ENCODE results near the gene CT45A9. TPM values are rescaled to one million over a fixed set of nuclear protein-coding genes. Genes with fewer than 3 reads are reported as not detected.
"Not testable (repeated sequence)": the region's sequence is repeated elsewhere in the genome, so short reads cannot be mapped to it uniquely, and the experiment has no call there.

The CT45A9 gene, protein sequence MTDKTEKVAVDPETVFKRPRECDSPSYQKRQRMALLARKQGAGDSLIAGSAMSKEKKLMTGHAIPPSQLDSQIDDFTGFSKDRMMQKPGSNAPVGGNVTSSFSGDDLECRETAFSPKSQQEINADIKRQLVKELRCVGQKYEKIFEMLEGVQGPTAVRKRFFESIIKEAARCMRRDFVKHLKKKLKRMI
- total RNA-seq: not detected

DNA sequence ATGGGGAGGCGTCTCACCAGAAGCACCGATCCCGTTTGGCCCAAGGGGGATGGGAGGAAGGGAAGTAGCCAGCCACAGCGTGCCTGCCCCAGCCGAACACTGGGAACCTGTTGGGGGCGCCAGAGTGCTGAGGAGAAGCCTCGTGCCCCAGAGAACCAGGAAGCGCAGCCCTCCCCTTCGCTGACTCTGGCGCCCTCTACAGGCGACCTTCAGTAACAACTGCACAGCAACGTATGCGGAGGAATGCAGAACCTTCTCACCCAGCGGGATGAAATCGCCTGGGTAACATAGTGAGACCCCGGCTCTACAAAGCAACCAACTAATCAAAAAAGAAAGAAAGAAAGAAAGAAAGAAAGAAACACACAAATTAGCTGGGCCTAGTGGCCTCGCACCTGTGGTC, at the start of gene CT45A9:
Gene CT45A9, minus strand, starts transcription at position 101 of the 400 bp plus-strand sequence. CDS start 3,751 bp downstream, outside the sequence.
- not testable (repeated sequence) for TF ChIP-seq CTCF (IDR thresholded peaks at IDR 0.05; ENCODE audit: low read depth)

- TF ChIP-seq CTCF (IDR thresholded peaks at IDR 0.05; ENCODE audit: low read depth): no peak
These were observed 42.8 kb upstream of the CT45A9 start for GRCh38 chrX:135914404-135914803.

- no peak for TF ChIP-seq CTCF (IDR thresholded peaks at IDR 0.05; ENCODE audit: low read depth)
These were observed 38.6 kb upstream of the CT45A9 start for GRCh38 chrX:135910251-135910650.

GRCh38 chrX:135893294-135893817, 21.7 kb upstream of the CT45A9 start, which contains the start of the genes CT45A10 and SAGE1:
Gene CT45A10 (minus strand): TSS chrX:135893444. CDS start chrX:135885344, 8,100 bp downstream.
Gene SAGE1 (plus strand): TSS chrX:135893716. CDS start chrX:135896243, 2,527 bp downstream.
- no peak for TF ChIP-seq CTCF (IDR thresholded peaks at IDR 0.05; ENCODE audit: low read depth)

- no peak for TF ChIP-seq CTCF (IDR thresholded peaks at IDR 0.05; ENCODE audit: low read depth)
These were observed 21.2 kb upstream of the CT45A9 start for GRCh38 chrX:135892781-135893180.

DNA sequence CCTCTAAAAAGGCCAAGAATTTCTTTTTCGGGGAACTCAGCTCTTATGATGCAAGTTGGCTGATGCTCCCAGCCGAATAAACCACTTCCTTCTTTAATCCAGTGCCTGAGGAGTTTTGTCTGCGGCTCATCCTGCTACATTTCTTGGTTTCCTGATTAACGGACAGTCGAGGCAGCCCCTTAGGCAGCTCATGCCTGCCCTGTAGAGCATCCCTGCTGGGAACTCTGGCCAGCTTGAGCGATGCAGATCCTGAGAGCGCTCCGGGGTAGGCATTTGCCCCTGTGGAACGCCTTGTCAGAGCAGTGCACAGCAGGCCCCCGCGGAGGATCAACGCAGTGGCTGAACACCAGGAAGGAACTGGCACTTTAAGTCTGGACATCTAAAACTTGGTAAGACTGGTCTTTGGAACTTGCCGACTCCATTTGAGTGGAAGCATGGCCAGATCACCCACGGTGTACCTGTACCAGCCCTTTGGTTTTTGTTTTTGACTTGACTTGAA, 18.5 kb upstream of the CT45A9 start:
- TF ChIP-seq CTCF (IDR thresholded peaks at IDR 0.05; ENCODE audit: low read depth): no peak

GRCh38 chrX:135854438-135854837, 17.2 kb downstream of the CT45A9 start, which contains the start of gene CT45A8:
Gene CT45A8 (minus strand): TSS chrX:135854538. CDS start chrX:135850783, 3,755 bp downstream.
- TF ChIP-seq CTCF (IDR thresholded peaks at IDR 0.05; ENCODE audit: low read depth): not testable (repeated sequence)
